22Rv1 (cell line): ENCODE measurements around the gene P4HA2.

ENCODE experiments used
- CTCF ChIP-seq: fragments of 450-650 bp; IDR thresholded peaks from 2 replicates; pipeline ENCODE4 v1.5.1; 2017; ENCODE audit warnings: mild to moderate bottlenecking
- ZFX ChIP-seq: fragments of 450-650 bp; IDR thresholded peaks from 2 replicates; pipeline ENCODE4 v1.6.1; 2017; ENCODE audit warnings: antibody characterized with exemption, borderline replicate concordance

- no peak for TF ChIP-seq CTCF
- no peak for TF ChIP-seq ZFX
Observed at GRCh38 chr5:132199116-132199680, 28.5 kb downstream of the P4HA2 start.
